Upper lobe of left lung (tissue), 6 donors: ENCODE results near the gene TAS1R2. TPM values are rescaled to one million over a fixed set of nuclear protein-coding genes. Genes with fewer than 3 reads are reported as not detected.

ENCODE experiments used
- ATAC-seq, 2 donors: fragments of 200-7000 bp; cut with Tn5 transposase; one replicate each; pipeline ENCODE4 v1.9.1; 2022; ENCODE audit warnings: mild to moderate bottlenecking in 2 of 2, moderate library complexity in 2 of 2; ENCODE audit not compliant: low FRiP score in 2 of 2
- DNase-seq, 2 donors: peaks; one replicate each; pipeline ENCODE4 v3.0.0-alpha.2; 2019 to 2020
- H3K27ac ChIP-seq, 4 donors: fragments of 200-600 bp; sonication (generic); one replicate each; pipeline ENCODE4 v1.5.1; 2016 to 2019
- H3K27me3 ChIP-seq, 4 donors: fragments of 200-600 bp; sonication (generic); one replicate each; pipeline ENCODE4 v1.5.1; 2017 to 2019
- H3K36me3 ChIP-seq, 4 donors: fragments of 200-600 bp; sonication (generic); one replicate each; pipeline ENCODE4 v1.5.1; 2016 to 2019
- H3K4me1 ChIP-seq, 4 donors: fragments of 200-600 bp; sonication (generic); one replicate each; pipeline ENCODE4 v1.5.1; 2018 to 2019
- H3K4me3 ChIP-seq, 4 donors: fragments of 200-600 bp; sonication (generic); one replicate each; pipeline ENCODE4 v1.5.1; 2017 to 2019; ENCODE audit warnings: mild to moderate bottlenecking in 2 of 4, moderate library complexity in 1 of 4
- H3K9me3 ChIP-seq, 4 donors: fragments of 200-600 bp; sonication (generic); one replicate each; pipeline ENCODE4 v1.5.1; 2018 to 2019
- EP300 ChIP-seq, 4 donors: sonication (generic); formaldehyde crosslinking; IDR thresholded peaks; one replicate each; pipeline ENCODE4 v1.5.1; 2017; ENCODE audit warnings: antibody characterized with exemption in 4 of 4, control low read depth in 2 of 4
- POLR2A ChIP-seq, 4 donors: fragments of 450-650 bp; IDR thresholded peaks; one replicate each; pipeline ENCODE4 v1.5.1; 2016 to 2017; ENCODE audit warnings: antibody characterized with exemption in 4 of 4, mild to moderate bottlenecking in 2 of 4
- POLR2AphosphoS5 ChIP-seq, 2 donors: sonication (generic); formaldehyde crosslinking; IDR thresholded peaks; one replicate each; pipeline ENCODE4 v1.5.1; 2017; ENCODE audit warnings: antibody characterized with exemption in 2 of 2
- whole genome bisulfite sequencing, 2 donors: methylation state at CpG; one replicate each; pipeline ENCODE4 v1.1.5; 2017 to 2018; 5-methylcytosine and 5-hydroxymethylcytosine counted together
- total RNA-seq, 6 donors: library from RNA; depleted of rRNA in 4 of 6; stranded (reverse); fragments of >200 nt in 4 of 6; gene quantifications; one replicate each; pipeline versions ENCODE4 v1.1.0 to v1.2.1, GENCODE V29; 2016 to 2021
- TF ChIP-seq, protein P1 (sequence below), 6 experiments: fragments of 450-650 bp in 4 of 6; fragments of 200-600 bp in 2 of 6; sonication (generic) in 2 of 6; IDR thresholded peaks; one replicate each; pipeline ENCODE4 v1.5.1; 2016 to 2019; ENCODE audit warnings: antibody characterized with exemption in 6 of 6
- donor health status: DM: no; HTN: no; CAD: no; lungs with moderate emphysema.
- donor health status: DM: no; HTN: yes; CAD: no; lungs with severe emphysema.

Gene TAS1R2
- total RNA-seq, 6 donors from 2014 or later = not detected

GRCh38 chr1:18879215-18879790, 19.8 kb upstream of the TAS1R2 start:
- DNase-seq (no peak), ATAC-seq (no peak)
- no peaks in the 10 kb centered on the region for H3K27me3 ChIP-seq
- H3K4me1 ChIP-seq = peaks cover 0 to 5% (median 2%) of the 10 kb centered on the region in 4 donors
- H3K36me3 ChIP-seq = peaks cover 0 to 19% (median 8%) of the 10 kb centered on the region in 4 donors
- no peak overlapping the region for H3K27ac ChIP-seq
- no peak overlapping the region for H3K4me3 ChIP-seq
- WGBS, 2 donors = 84 to 90% methylated on average over 12 of the region's 12 CpGs
- TF ChIP-seq, protein P1, sequence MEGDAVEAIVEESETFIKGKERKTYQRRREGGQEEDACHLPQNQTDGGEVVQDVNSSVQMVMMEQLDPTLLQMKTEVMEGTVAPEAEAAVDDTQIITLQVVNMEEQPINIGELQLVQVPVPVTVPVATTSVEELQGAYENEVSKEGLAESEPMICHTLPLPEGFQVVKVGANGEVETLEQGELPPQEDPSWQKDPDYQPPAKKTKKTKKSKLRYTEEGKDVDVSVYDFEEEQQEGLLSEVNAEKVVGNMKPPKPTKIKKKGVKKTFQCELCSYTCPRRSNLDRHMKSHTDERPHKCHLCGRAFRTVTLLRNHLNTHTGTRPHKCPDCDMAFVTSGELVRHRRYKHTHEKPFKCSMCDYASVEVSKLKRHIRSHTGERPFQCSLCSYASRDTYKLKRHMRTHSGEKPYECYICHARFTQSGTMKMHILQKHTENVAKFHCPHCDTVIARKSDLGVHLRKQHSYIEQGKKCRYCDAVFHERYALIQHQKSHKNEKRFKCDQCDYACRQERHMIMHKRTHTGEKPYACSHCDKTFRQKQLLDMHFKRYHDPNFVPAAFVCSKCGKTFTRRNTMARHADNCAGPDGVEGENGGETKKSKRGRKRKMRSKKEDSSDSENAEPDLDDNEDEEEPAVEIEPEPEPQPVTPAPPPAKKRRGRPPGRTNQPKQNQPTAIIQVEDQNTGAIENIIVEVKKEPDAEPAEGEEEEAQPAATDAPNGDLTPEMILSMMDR (IDR thresholded peaks at IDR 0.05) = no peak
- TF ChIP-seq POLR2A (IDR thresholded peaks at IDR 0.05) (no peak), EP300 (IDR thresholded peaks at IDR 0.05) (no peak), POLR2AphosphoS5 (IDR thresholded peaks at IDR 0.05) (no peak)
- no peaks in the 10 kb centered on the region for H3K9me3 ChIP-seq

GRCh38 chr1:18878538-18879214, 19.2 kb upstream of the TAS1R2 start:
- DNase-seq = no peak
- Histone ChIP-seq H3K27ac (no peak overlapping the region), H3K36me3 (peaks cover 0 to 25% (median 8%) of the 10 kb centered on the region in 4 donors), H3K9me3 (no peaks in the 10 kb centered on the region), H3K27me3 (no peaks in the 10 kb centered on the region), H3K4me3 (no peak overlapping the region), H3K4me1 (peaks cover 0 to 5% (median 2%) of the 10 kb centered on the region in 4 donors)
- no peak for ATAC-seq
- no peak for TF ChIP-seq POLR2A (IDR thresholded peaks at IDR 0.05)
- TF ChIP-seq EP300 (IDR thresholded peaks at IDR 0.05) = no peak
- TF ChIP-seq POLR2AphosphoS5 (IDR thresholded peaks at IDR 0.05) = no peak
- TF ChIP-seq, protein P1 (IDR thresholded peaks at IDR 0.05) = no peak
- 83 to 85% methylated on average over 11 to 12 of the region's 12 CpGs for WGBS, 2 donors

DNA sequence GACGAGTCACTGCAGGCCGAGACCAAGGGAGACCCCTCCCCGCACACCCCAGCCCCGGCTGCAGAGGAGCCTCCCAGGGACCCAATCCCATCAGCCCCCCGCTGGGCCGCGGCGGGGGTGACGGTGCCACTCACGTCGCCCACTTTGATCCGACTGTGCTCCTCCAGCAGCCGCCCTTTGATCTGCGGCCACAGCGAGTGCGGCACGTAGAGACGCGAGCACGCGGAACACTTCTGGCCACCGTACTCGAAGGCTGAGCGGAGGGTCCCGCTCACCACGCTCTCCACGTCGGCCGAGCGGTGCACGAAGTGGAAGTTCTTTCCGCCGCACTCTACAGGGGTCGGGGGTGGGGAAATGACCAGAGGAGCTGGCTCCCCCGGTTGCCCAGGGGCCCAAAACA, 17.8 kb upstream of the TAS1R2 start:
- peaks cover 0 to 5% (median 2%) of the 10 kb centered on the region in 4 donors for H3K4me1 ChIP-seq
- H3K9me3 ChIP-seq = no peaks in the 10 kb centered on the region
- no peak overlapping the region for H3K4me3 ChIP-seq
- TF ChIP-seq, protein P1 (IDR thresholded peaks at IDR 0.05) = no peak
- TF ChIP-seq POLR2AphosphoS5 (IDR thresholded peaks at IDR 0.05) = no peak
- TF ChIP-seq EP300 (IDR thresholded peaks at IDR 0.05) = no peak
- no peak for TF ChIP-seq POLR2A (IDR thresholded peaks at IDR 0.05)
- 90 to 93% methylated on average over 28 to 35 of the region's 35 CpGs for WGBS, 2 donors
- H3K36me3 ChIP-seq = peaks cover 0 to 16% (median 2%) of the 10 kb centered on the region in 4 donors
- ATAC-seq = no peak
- H3K27ac ChIP-seq = no peak overlapping the region
- DNase-seq = peak in 1 of 2 donors; percentile 79
- H3K27me3 ChIP-seq = no peaks in the 10 kb centered on the region

GRCh38 chr1:18876210-18876609, 16.8 kb upstream of the TAS1R2 start:
- DNase-seq (no peak), ATAC-seq (no peak)
- 83 to 91% methylated on average over 9 to 10 of the region's 10 CpGs for WGBS, 2 donors
- TF ChIP-seq EP300 (IDR thresholded peaks at IDR 0.05) = no peak
- no peak for TF ChIP-seq POLR2A (IDR thresholded peaks at IDR 0.05)
- TF ChIP-seq POLR2AphosphoS5 (IDR thresholded peaks at IDR 0.05) = no peak
- TF ChIP-seq, protein P1 (IDR thresholded peaks at IDR 0.05) = no peak
- Histone ChIP-seq H3K4me3 (no peak overlapping the region), H3K9me3 (no peaks in the 10 kb centered on the region), H3K4me1 (peaks cover 0 to 5% (median 2%) of the 10 kb centered on the region in 4 donors), H3K27me3 (no peaks in the 10 kb centered on the region), H3K27ac (no peak overlapping the region), H3K36me3 (peaks cover 0 to 11% (median 3%) of the 10 kb centered on the region in 4 donors)
